GM21723 (cell line): ENCODE data around the gene LTA.

ENCODE experiments used
- ATAC-seq: cut with Tn5 transposase; IDR thresholded peaks from one replicate; pipeline ENCODE4 v1.9.1; 2021; ENCODE audit warnings: mild to moderate bottlenecking, moderate library complexity; ENCODE audit not compliant: unreplicated experiment

The LTA gene

DNA sequence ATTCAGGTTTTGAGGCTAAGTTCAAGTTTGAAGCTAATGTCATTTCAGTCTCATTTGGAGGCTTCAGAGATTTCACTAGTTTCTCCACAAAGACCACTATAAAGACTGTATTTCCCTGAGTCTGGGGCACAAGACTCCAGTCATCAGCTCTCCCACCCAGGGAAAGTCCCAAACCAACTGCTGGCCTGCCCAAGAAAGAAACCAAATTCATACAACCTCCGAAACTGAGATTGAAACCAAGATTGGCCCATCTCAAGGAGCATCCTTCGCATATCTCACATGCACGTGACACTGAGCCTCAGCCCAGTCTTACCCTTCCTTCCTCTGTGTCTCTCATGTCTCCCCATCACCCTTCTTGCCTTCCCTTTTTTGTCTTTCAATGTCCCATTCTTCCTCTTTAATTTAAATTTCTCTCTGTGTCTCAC is 3.5 kb upstream of the LTA start:
- peak; percentile 60 for ATAC-seq

DNA sequence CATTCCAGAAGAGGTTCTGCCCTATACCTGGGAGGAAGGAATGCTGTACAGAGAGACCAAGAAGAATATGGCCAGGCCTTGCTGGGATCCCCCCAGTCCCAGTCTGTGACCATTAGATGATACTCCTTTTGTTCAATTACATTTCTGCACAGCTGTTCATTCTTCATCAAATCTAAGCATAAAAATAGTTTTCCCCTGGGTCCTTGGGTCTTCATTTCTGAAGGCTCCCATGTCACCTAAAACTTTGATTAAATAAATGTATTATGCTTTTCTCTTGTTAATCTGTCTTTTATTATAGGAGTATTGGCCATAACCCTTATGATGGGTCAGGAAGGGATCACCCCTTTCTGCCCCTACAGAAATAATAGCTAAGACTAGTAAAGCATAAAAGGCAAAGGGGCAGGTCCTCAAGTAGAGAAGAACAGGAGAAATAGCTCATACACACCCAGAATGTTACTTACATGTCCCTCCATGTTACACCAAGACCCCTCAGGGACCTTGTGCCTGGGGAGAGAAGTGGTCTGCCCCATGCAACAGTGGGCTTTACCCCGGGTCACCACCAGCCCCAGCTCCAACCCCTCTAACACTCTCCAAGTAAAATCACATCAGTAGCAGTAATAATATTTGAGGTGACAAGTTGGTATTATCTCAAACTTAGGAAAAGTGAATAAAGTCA is 2.1 kb upstream of the LTA start:
- no peak for ATAC-seq

DNA sequence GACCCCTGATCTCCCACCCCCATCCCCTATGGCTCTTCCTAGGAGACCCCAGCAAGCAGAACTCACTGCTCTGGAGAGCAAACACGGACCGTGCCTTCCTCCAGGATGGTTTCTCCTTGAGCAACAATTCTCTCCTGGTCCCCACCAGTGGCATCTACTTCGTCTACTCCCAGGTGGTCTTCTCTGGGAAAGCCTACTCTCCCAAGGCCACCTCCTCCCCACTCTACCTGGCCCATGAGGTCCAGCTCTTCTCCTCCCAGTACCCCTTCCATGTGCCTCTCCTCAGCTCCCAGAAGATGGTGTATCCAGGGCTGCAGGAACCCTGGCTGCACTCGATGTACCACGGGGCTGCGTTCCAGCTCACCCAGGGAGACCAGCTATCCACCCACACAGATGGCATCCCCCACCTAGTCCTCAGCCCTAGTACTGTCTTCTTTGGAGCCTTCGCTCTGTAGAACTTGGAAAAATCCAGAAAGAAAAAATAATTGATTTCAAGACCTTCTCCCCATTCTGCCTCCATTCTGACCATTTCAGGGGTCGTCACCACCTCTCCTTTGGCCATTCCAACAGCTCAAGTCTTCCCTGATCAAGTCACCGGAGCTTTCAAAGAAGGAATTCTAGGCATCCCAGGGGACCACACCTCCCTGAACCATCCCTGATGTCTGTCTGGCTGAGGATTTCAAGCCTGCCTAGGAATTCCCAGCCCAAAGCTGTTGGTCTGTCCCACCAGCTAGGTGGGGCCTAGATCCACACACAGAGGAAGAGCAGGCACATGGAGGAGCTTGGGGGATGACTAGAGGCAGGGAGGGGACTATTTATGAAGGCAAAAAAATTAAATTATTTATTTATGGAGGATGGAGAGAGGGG is 1.4 kb downstream of the LTA start:
- no peak for ATAC-seq

DNA sequence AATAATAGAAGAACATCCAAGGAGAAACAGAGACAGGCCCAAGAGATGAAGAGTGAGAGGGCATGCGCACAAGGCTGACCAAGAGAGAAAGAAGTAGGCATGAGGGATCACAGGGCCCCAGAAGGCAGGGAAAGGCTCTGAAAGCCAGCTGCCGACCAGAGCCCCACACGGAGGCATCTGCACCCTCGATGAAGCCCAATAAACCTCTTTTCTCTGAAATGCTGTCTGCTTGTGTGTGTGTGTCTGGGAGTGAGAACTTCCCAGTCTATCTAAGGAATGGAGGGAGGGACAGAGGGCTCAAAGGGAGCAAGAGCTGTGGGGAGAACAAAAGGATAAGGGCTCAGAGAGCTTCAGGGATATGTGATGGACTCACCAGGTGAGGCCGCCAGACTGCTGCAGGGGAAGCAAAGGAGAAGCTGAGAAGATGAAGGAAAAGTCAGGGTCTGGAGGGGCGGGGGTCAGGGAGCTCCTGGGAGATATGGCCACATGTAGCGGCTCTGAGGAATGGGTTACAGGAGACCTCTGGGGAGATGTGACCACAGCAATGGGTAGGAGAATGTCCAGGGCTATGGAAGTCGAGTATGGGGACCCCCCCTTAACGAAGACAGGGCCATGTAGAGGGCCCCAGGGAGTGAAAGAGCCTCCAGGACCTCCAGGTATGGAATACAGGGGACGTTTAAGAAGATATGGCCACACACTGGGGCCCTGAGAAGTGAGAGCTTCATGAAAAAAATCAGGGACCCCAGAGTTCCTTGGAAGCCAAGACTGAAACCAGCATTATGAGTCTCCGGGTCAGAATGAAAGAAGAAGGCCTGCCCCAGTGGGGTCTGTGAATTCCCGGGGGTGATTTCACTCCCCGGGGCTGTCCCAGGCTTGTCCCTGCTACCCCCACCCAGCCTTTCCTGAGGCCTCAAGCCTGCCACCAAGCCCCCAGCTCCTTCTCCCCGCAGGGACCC is 2.3 kb downstream of the LTA start:
- no peak for ATAC-seq

DNA sequence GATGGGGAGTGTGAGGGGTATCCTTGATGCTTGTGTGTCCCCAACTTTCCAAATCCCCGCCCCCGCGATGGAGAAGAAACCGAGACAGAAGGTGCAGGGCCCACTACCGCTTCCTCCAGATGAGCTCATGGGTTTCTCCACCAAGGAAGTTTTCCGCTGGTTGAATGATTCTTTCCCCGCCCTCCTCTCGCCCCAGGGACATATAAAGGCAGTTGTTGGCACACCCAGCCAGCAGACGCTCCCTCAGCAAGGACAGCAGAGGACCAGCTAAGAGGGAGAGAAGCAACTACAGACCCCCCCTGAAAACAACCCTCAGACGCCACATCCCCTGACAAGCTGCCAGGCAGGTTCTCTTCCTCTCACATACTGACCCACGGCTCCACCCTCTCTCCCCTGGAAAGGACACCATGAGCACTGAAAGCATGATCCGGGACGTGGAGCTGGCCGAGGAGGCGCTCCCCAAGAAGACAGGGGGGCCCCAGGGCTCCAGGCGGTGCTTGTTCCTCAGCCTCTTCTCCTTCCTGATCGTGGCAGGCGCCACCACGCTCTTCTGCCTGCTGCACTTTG is 3.3 kb downstream of the LTA start, which contains the start of gene TNF:
TNF (plus strand) TSS at position 231 of the 567 bp plus-strand sequence; CDS start at position 408, 177 bp downstream.
- no peak for ATAC-seq

DNA sequence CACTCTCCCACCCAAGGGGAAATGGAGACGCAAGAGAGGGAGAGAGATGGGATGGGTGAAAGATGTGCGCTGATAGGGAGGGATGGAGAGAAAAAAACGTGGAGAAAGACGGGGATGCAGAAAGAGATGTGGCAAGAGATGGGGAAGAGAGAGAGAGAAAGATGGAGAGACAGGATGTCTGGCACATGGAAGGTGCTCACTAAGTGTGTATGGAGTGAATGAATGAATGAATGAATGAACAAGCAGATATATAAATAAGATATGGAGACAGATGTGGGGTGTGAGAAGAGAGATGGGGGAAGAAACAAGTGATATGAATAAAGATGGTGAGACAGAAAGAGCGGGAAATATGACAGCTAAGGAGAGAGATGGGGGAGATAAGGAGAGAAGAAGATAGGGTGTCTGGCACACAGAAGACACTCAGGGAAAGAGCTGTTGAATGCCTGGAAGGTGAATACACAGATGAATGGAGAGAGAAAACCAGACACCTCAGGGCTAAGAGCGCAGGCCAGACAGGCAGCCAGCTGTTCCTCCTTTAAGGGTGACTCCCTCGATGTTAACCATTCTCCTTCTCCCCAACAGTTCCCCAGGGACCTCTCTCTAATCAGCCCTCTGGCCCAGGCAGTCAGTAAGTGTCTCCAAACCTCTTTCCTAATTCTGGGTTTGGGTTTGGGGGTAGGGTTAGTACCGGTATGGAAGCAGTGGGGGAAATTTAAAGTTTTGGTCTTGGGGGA is 4.0 kb downstream of the LTA start:
- ATAC-seq: no peak

DNA sequence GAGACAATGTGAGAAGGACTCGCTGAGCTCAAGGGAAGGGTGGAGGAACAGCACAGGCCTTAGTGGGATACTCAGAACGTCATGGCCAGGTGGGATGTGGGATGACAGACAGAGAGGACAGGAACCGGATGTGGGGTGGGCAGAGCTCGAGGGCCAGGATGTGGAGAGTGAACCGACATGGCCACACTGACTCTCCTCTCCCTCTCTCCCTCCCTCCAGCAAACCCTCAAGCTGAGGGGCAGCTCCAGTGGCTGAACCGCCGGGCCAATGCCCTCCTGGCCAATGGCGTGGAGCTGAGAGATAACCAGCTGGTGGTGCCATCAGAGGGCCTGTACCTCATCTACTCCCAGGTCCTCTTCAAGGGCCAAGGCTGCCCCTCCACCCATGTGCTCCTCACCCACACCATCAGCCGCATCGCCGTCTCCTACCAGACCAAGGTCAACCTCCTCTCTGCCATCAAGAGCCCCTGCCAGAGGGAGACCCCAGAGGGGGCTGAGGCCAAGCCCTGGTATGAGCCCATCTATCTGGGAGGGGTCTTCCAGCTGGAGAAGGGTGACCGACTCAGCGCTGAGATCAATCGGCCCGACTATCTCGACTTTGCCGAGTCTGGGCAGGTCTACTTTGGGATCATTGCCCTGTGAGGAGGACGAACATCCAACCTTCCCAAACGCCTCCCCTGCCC is 4.9 kb downstream of the LTA start:
- ATAC-seq: no peak

DNA sequence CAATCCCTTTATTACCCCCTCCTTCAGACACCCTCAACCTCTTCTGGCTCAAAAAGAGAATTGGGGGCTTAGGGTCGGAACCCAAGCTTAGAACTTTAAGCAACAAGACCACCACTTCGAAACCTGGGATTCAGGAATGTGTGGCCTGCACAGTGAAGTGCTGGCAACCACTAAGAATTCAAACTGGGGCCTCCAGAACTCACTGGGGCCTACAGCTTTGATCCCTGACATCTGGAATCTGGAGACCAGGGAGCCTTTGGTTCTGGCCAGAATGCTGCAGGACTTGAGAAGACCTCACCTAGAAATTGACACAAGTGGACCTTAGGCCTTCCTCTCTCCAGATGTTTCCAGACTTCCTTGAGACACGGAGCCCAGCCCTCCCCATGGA is 5.5 kb downstream of the LTA start:
- ATAC-seq: no peak

DNA sequence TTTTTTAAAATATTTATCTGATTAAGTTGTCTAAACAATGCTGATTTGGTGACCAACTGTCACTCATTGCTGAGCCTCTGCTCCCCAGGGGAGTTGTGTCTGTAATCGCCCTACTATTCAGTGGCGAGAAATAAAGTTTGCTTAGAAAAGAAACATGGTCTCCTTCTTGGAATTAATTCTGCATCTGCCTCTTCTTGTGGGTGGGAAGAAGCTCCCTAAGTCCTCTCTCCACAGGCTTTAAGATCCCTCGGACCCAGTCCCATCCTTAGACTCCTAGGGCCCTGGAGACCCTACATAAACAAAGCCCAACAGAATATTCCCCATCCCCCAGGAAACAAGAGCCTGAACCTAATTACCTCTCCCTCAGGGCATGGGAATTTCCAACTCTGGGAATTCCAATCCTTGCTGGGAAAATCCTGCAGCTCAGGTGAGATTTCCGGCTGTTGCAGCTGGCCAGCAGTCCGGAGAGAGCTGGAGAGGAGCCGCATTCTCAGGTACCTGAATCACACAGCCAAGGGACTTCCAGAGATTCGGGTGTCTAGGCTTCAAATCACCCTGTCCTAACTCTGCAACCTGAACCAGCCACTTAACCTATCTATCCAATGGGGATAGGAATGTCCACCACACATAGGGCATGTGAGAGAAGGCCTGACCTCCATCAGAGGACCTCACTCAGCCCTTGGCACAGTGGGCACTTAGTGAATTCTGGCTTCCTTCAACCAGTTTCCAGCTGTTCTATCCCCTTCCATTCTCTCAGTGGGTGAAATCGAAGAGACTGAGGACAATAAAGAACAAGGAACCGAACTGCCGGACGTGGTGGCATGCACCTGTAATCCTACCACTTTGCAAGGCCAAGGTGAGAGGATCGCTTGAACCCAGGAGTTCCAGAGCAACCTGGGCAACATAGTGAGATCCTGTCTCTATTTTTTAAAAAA is 6.4 kb downstream of the LTA start:
- no peak for ATAC-seq

DNA sequence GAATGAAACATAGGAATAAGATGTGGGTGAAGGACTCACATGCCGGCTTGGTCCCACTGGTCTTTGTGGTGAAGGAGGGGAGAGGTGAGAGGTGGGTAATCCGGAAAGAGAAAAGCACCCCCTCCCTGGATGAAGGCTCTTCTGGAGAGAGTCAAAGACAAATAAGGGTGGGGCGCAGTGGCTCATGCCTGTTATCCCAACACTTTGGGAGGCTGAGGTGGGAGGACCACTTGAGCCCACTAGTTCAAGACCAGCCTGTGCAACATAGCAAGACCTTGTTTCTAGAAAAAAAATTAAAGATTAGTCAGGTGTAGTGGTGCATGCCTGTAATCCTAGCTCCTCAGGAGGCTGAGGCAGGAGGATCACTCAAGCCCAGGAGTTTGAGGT is 7.0 kb downstream of the LTA start:
- no peak for ATAC-seq

DNA sequence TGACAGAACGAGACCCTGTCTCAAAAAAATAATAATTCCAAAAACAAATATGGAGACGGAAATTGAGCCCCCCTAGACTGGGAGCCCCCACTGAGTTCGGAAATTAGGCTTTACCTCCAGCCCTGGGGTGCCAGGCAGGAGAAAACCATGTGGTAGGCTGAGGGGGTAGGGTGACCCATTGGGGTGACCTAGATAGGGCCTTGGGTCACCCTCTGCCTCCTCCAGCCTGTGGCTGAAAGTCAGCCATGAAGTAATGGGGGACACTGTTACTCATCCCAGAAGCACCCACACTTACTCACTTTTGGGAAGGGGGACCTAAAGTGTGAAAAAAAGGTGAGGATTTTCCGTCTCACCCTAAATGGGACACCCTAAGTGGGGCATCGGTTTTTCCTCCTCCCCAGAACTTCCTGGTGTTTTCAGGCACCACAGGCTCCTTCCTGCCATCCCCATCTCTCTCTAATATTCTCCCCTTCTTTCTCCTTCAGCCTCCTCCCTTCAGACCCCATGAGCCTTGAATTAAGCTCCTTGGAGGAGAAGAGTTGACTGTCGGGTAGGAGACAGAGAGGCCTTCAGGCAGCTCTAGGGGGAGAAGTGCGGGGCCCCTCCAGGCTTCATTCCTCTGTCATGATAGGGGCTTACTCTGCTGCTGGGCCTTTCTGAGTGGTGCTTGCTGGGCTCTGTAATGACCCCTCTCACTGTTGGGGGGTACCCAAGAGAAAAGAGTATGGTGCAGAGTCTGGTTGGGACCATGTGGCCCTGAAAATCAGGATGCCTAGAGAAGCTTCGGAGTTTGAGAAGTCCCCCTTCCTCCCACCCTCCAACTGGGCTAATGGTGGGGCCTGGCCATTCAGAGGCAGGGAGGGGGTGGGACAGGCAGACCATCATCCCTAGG is 7.7 kb downstream of the LTA start:
- ATAC-seq: no peak

DNA sequence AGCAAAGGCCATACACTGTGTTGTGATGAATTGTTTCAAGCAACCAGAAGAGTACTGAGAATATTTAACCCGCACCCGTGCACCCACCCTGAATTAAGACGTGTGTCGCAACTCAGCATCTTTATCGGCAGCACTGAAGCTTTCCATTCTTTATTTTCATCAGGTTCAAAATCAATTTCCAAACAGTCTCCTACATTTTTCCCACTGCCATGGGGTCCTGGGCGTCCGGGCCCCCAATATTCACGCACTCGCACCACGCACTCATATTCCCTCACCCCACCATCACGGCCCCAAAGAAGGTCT is 8.3 kb downstream of the LTA start:
- no peak for ATAC-seq

DNA sequence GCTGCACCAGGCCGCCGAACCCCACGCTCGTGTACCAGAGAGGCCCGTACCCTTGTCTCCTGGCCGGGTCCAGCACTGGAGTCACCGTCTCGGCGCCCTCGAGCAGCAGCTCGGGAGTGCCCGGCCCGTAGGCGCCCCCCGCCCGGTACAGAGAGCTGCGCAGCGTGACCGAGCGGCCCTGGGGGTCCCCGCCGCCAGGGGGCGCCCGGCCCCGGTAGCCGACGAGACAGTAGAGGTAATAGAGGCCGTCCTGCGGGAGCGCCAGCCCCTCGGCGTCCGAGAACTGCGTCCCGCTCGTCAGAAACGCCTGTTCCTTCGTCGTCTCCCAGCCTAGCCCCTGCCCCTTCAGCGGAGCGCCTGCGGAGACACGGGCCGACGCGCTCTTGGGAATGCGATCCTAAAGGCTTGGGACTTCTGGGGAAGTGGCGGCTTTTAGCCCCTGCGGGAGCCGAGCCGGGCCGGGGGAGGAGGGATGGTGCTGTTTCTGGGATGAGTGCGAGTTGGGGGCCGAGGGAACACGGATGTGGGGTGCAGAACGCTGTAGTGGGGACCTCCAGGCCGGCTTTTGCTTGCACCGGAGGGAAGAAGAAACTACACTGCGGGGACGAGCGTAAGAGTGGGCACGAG is 8.8 kb downstream of the LTA start:
- ATAC-seq: peak; percentile 54

DNA sequence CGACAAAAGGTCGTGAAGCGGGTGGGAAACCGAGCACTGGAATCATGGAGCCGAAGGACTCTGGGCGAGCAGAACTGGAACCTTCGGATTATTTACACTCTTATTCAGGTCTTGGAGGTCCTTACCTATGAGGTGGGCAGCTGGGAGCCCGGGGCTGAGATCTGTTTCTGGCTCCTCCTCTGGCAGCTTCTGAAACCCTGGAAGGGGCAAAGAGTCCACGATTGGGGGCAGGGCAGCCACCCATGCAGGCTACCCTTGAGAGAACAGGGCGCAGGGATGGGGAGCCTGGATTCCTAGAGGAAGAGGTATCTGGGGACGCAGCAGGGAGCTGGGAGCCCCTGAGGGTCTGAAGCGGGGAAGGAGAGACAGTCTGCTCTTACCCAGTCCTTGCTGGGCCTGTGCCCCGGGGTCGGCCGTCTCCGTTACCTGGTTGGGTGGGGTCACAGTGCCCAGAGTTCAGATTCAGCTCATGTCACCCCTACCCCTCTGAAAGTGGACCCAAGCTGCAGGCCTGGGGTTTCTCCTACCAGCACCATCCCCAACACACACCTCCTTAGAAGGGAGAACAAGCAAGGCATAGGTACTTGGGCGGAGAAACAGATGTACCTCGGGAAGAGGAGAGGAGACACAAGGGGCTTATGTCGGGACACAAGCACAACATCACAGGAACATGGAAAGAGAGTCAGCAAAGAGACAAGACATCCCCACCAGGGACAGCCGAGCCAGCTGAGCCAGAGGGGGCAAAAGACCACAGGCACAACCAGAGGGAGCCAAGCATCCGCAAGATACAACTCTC is 9.5 kb downstream of the LTA start:
- no peak for ATAC-seq

DNA sequence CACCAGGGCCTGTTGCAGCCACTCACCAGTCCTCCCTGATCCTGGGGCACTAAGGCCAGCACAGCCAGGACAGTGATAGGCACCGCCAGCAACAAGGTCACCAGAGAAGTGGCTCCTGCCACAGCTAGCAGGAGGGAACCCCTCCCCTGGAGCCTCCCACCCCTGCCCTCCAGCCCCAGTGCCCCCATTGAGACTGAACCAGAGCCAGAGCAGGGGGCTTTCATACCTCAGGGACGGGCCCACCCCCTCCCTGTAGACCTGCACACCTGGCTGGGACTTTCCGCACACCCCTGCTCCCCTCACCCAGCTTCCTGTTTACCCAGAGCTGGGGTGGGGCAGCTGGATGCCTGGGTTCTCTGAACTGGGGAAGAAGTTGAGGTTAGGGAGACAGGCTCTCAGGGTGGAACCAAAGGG is 10.1 kb downstream of the LTA start, which contains the start of gene LTB:
LTB (minus strand) TSS at position 195 of the 414 bp plus-strand sequence; CDS start at position 188, 7 bp downstream.
- ATAC-seq: no peak

DNA sequence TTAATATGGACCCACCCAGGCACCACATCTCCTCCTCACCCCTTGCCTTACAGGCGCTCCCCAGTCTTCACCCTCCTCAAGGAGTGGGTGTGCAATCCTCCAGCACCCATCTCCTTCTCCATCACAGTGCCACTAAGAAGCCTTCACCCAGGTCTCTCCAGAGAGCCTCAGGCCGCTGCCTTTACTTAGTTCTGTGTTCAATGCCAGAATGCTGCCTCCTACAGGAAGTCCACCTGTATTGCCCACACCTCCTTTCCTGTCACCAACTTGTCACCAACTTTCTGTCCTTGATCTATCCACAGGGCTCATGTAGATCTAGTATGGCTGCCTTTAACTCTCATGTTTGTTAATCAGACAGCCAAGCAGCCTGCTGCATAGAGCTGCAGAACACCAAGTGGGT is 13.4 kb downstream of the LTA start:
- no peak for ATAC-seq
